PC-9 (cell line): ENCODE results near the gene A1BG. TPM values are rescaled to one million over a fixed set of nuclear protein-coding genes. Genes with fewer than 3 reads are reported as not detected.
A peak's percentile ranks its signal among the peaks of the same experiment; 100 is the strongest.

Experiments used
- BruUV-seq: library from RNA; stranded (reverse); fragments of 400-500 nt; replicated peaks from 2 replicates; lab custom pipeline; 2021; lab: Mats Ljungman, UMichigan
- CTCF ChIA-PET: fragments of 300-600 bp; sonication (Branson Sonifier 250); formaldehyde crosslinking; loops from one replicate; lab custom pipeline; 2022; ENCODE audit warnings: antibody characterized with exemption; lab: Charles Lee
- POLR2A ChIA-PET: fragments of 300-600 bp; sonication (Branson Sonifier 250); formaldehyde crosslinking; loops from one replicate; lab custom pipeline; 2022; ENCODE audit warnings: antibody characterized with exemption; ENCODE audit not compliant: unreplicated experiment; lab: Charles Lee
- DNase-seq, 2 experiments: peaks; one replicate each; pipeline versions ENCODE4 v3.0.0 to v3.0.0-alpha.2; 2015 to 2022; ENCODE audit warnings: mixed read lengths in 1 of 2
- H2AFZ ChIP-seq: fragments of 200-600 bp; sonication (generic); 2 replicates; pipeline ENCODE4 v1.8.1; 2017; ENCODE audit warnings: antibody characterized with exemption
- H3F3A ChIP-seq: fragments of 200-600 bp; sonication (generic); 2 replicates; pipeline ENCODE4 v1.8.1; 2017; ENCODE audit warnings: antibody characterized with exemption, mild to moderate bottlenecking, low read depth; ENCODE audit not compliant: insufficient read depth
- H3K27ac ChIP-seq: fragments of 200-600 bp; sonication (generic); 2 replicates; pipeline ENCODE4 v1.6.1; 2016; ENCODE audit warnings: mixed run types
- H3K27me3 ChIP-seq: fragments of 200-600 bp; sonication (generic); 2 replicates; pipeline ENCODE4 v1.6.1; 2016; ENCODE audit warnings: low read depth, mixed run types; ENCODE audit not compliant: insufficient read depth
- H3K36me3 ChIP-seq: fragments of 200-600 bp; sonication (generic); 2 replicates; pipeline ENCODE4 v1.6.1; 2016; ENCODE audit warnings: low read depth, mixed run types
- H3K4me1 ChIP-seq: fragments of 200-600 bp; sonication (generic); replicated peaks from 2 replicates; pipeline ENCODE4 v1.6.1; 2016; ENCODE audit warnings: mixed run types; ENCODE audit not compliant: insufficient read depth
- H3K4me2 ChIP-seq: fragments of 200-600 bp; sonication (generic); 2 replicates; pipeline ENCODE4 v1.6.1; 2017; ENCODE audit warnings: mixed run types
- H3K4me3 ChIP-seq: fragments of 200-600 bp; sonication (generic); 2 replicates; pipeline ENCODE4 v1.6.1; 2016; ENCODE audit warnings: mixed run types
- H3K79me2 ChIP-seq: fragments of 200-600 bp; sonication (generic); 2 replicates; pipeline ENCODE4 v1.6.1; 2017; ENCODE audit warnings: low read depth, mixed run types
- H3K9me2 ChIP-seq: fragments of 200-600 bp; sonication (generic); 2 replicates; pipeline ENCODE4 v1.8.1; 2017; ENCODE audit warnings: mild to moderate bottlenecking; ENCODE audit not compliant: insufficient read depth
- H3K9me3 ChIP-seq: fragments of 200-600 bp; sonication (generic); 2 replicates; pipeline ENCODE4 v1.8.1; 2016; ENCODE audit warnings: low read depth; ENCODE audit not compliant: insufficient read depth
- H4K20me1 ChIP-seq: fragments of 200-600 bp; sonication (generic); 2 replicates; pipeline ENCODE4 v1.8.1; 2017; ENCODE audit not compliant: insufficient read depth
- CTCF ChIP-seq: fragments of 200-600 bp; sonication (generic); conservative IDR thresholded peaks from 2 replicates; pipeline ENCODE4 v1.6.1; 2017; ENCODE audit warnings: mixed run types, antibody characterized with exemption, mild to moderate bottlenecking, moderate library complexity
- EZH2 ChIP-seq: fragments of 200-600 bp; sonication (generic); IDR thresholded peaks from 2 replicates; pipeline ENCODE4 v1.8.0; 2017; ENCODE audit warnings: antibody characterized with exemption, low read depth
- intact Hi-C: fragments of 100-400 bp; cut with micrococcal nuclease; formaldehyde crosslinking; loops from one replicate; pipeline ENCODE4 v1.10.0; 2022; ENCODE audit not compliant: unreplicated experiment
- total RNA-seq: library from RNA; stranded (reverse); gene quantifications from 2 replicates; pipeline ENCODE4 v1.2.3, GENCODE V29; 2021

The A1BG gene
- total RNA-seq, 1 experiment from 2014 or later = 2.5 TPM

DNA sequence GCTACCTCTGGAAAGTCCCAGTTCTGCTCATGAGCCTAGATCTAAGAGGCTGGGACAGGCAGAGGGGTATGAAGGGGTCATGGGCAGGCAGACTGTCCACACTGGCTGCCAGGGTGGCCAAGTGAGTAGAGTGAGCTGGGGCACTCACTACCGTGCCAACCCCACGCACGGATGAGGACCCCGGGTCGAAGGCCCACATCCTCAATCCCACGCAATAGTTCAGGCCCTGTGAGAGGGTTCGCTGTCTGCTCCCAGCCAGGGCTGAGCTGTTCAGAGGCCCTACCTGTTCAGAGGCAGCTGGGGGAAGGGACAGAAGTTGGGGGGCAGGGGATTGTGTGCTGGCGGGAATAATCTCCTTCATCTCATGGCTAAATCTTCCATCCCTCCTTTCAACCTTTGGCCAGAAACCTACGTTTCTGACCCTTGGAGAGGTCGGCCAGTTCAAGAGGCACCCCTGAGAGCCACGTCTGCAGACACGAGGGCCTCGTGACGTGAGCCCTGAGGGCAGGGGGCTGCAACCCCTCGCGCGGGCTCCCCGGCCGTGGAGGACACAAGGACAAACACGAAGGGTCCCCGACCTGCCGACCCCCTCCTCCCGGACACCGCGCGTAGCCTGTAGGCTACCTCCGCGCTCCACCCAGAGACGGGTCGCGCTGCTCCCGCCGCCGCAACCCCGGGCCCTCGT is 32.7 kb upstream of the A1BG start:
- peaks cover 11% of the 10 kb centered on the region for H4K20me1 ChIP-seq
- H3K4me1 ChIP-seq = peaks cover 22% of the 10 kb centered on the region
- TF ChIP-seq EZH2 = no peak
- no peak for TF ChIP-seq CTCF
- BruUV-seq = no TSS peak
- intact Hi-C loops = no loop called here
- H3K9me3 ChIP-seq = no peaks in the 10 kb centered on the region
- POLR2A ChIA-PET = interaction anchor here (0.6 kb wide), 1 partner anchor 169 kb away, joined by 3 read pairs; the partner anchor contains the start of gene CHMP2A
- H2AFZ ChIP-seq = peak overlapping the region; percentile 73
- no peak for DNase-seq
- H3K27me3 ChIP-seq = no peaks in the 10 kb centered on the region
- peaks cover 8% of the 10 kb centered on the region; the same call in 1 of the 2 replicates for H3F3A ChIP-seq
- no peaks in the 10 kb centered on the region for H3K9me2 ChIP-seq
- H3K27ac ChIP-seq = peak overlapping the region; percentile 95
- H3K4me2 ChIP-seq = peak overlapping the region; percentile 77
- H3K4me3 ChIP-seq = peak overlapping the region; percentile 93
- H3K36me3 ChIP-seq = no peaks in the 10 kb centered on the region
- CTCF ChIA-PET = no interaction called here
- H3K79me2 ChIP-seq = peaks cover 67% of the 10 kb centered on the region

- Histone ChIP-seq H3K79me2 (peaks cover 60% of the 10 kb centered on the region), H4K20me1 (peaks cover 7% of the 10 kb centered on the region), H3K9me3 (no peaks in the 10 kb centered on the region), H3F3A (peaks cover 8% of the 10 kb centered on the region; the same call in 1 of the 2 replicates), H3K27ac (peak overlapping the region; percentile 95), H2AFZ (no peak overlapping the region), H3K4me1 (peaks cover 22% of the 10 kb centered on the region), H3K27me3 (no peaks in the 10 kb centered on the region), H3K4me3 (peak overlapping the region; percentile 93), H3K36me3 (no peaks in the 10 kb centered on the region), H3K9me2 (no peaks in the 10 kb centered on the region), H3K4me2 (peak overlapping the region; percentile 77)
- no TSS peak for BruUV-seq
- no peak for TF ChIP-seq EZH2
- TF ChIP-seq CTCF = no peak
- POLR2A ChIA-PET = no interaction called here
- CTCF ChIA-PET = no interaction called here
- peak in 1 of 2 experiments; percentile 20 for DNase-seq
- intact Hi-C loops = no loop called here
These were observed 32.1 kb upstream of the A1BG start for GRCh38 chr19:58385313-58385890.

DNA sequence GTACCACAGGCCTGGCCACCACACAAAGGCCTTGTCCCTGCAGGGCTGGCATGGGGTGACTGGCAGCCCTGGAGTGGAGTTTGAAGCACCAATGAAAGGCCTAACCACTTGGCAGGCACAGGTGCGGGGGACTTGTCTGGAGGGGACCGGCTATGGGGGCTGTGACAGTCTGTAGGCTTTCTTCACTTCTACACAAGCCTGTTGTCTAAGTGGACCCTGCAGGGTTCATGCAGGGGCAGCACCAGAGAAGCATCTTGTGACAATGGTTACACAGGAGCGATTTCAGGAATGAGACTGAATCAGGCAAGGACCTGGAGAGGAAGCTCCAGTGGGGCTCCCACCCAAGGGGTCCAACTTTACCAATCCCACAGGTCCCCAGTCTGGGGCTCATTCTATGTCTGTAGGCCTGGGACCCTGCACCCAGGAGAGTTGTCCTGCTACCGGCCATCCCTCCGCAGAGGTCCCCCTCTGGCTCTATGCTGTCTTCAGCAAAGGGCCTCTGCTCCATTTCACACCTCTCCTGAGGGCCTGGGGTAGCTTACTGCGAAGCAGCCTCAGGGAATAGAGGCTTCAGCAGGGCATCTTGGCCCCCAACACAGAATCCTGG is 29.8 kb upstream of the A1BG start:
- no peak for TF ChIP-seq CTCF
- no peak for TF ChIP-seq EZH2
- Histone ChIP-seq H3K36me3 (no peaks in the 10 kb centered on the region), H3K9me2 (no peaks in the 10 kb centered on the region), H3K4me1 (peaks cover 14% of the 10 kb centered on the region), H3K4me3 (no peak overlapping the region), H4K20me1 (peaks cover 6% of the 10 kb centered on the region), H3K27ac (no peak overlapping the region), H3K27me3 (no peaks in the 10 kb centered on the region), H3K9me3 (no peaks in the 10 kb centered on the region), H3K4me2 (no peak overlapping the region), H3F3A (no peaks in the 10 kb centered on the region), H3K79me2 (peaks cover 39% of the 10 kb centered on the region), H2AFZ (no peak overlapping the region)
- no peak for DNase-seq
- no TSS peak for BruUV-seq
- ChIA-PET POLR2A (no interaction called here), CTCF (no interaction called here)
- intact Hi-C loops = loop anchor here (5.0 kb wide), 1 partner anchor 94 kb away; the partner anchor contains the start of gene ZNF446
